Mucosa of descending colon (tissue), 3 donors: ENCODE measurements around the gene LCK. TPM values are rescaled to one million over a fixed set of nuclear protein-coding genes. Genes with fewer than 3 reads are reported as not detected.

Experiments used
- ATAC-seq: fragments of 200-7000 bp; cut with Tn5 transposase; one replicate; pipeline ENCODE4 v1.9.1; 2020; ENCODE audit warnings: mild to moderate bottlenecking, moderate library complexity
- DNase-seq, 3 donors: peaks; one replicate each; pipeline ENCODE4 v3.0.0-alpha.2; 2020
- H3K36me3 ChIP-seq: fragments of 200-600 bp; one replicate; pipeline ENCODE4 v1.8.0; 2021; ENCODE audit warnings: low read depth, mild to moderate bottlenecking
- H3K4me1 ChIP-seq: fragments of 200-600 bp; one replicate; pipeline ENCODE4 v1.8.0; 2021; ENCODE audit warnings: low read depth, mild to moderate bottlenecking
- H3K4me3 ChIP-seq: fragments of 200-600 bp; one replicate; pipeline ENCODE4 v1.8.0; 2021; ENCODE audit warnings: mild to moderate bottlenecking
- H3K9me3 ChIP-seq: fragments of 200-600 bp; one replicate; pipeline ENCODE4 v1.8.0; 2021; ENCODE audit warnings: mild to moderate bottlenecking
- CTCF ChIP-seq: fragments of 200-600 bp; IDR thresholded peaks from one replicate; pipeline ENCODE4 v1.8.0; 2022; ENCODE audit warnings: antibody characterized with exemption, mild to moderate bottlenecking
- intact Hi-C, 2 donors: fragments of 100-400 bp; cut with DNase I in 1 of 2; cut with micrococcal nuclease in 1 of 2; formaldehyde crosslinking; loops; one replicate each; pipeline versions ENCODE4 v1.11.0 to v1.11.1; 2022; cut with DNase I, micrococcal nuclease
- total RNA-seq, 3 donors: library from RNA; stranded (reverse); fragmentation: NEBNext Ultra II Directional in 2 of 3; extraction: Animal tissue kit (Norgen Biotek cat#: 25700) in 2 of 3; gene quantifications; one replicate each; pipeline versions ENCODE4 v1.2.1 to v1.2.4, GENCODE V29; 2021 to 2023
- donor health status: DM: no; HTN: no; CAD: no; lungs with moderate emphysema.
- donor health status: DM: no; HTN: no; CAD: no.
- donor health status: DM: no; HTN: yes; CAD: no.

The LCK gene
- total RNA-seq, 3 donors from 2014 or later: 4.7 to 6.0 (median 5.9) TPM

DNA sequence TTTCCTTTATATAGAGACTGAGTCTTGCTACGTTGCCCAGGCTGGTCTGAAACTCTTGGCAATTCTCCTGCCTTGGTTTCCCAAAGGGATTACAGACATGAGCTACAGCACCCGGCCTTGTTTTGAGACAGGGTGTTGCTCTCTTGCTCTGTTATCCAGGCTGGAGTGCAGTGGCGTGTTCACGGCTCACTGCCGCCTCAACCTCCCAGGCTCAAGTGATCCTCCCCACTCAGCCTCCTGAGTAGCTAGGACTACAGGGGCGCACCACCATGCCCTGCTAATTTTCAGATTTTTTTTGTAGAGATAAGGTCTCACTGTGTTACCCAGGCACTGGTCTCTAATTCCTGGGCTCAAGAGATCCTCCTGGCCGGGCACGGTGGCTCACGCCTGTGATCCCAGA is 14.8 kb downstream of the LCK start:
- H3K36me3 ChIP-seq: no peaks in the 10 kb centered on the region
- no peak overlapping the region for H3K4me3 ChIP-seq
- DNase-seq: no peak
- no peak for ATAC-seq
- no peak for TF ChIP-seq CTCF
- H3K4me1 ChIP-seq: no peaks in the 10 kb centered on the region
- no peaks in the 10 kb centered on the region for H3K9me3 ChIP-seq
- intact Hi-C loops: no loop called here

GRCh38 chr1:32266921-32267591 is 16.0 kb downstream of the LCK start:
- Histone ChIP-seq H3K36me3 (no peaks in the 10 kb centered on the region), H3K4me3 (no peak overlapping the region), H3K4me1 (no peaks in the 10 kb centered on the region), H3K9me3 (no peaks in the 10 kb centered on the region)
- ATAC-seq (peak; percentile 33), DNase-seq (no peak)
- no peak for TF ChIP-seq CTCF
- intact Hi-C loops: no loop called here

- no peak overlapping the region for H3K4me3 ChIP-seq
- TF ChIP-seq CTCF: no peak
- DNase-seq (no peak), ATAC-seq (no peak)
- no peaks in the 10 kb centered on the region for H3K36me3 ChIP-seq
- H3K9me3 ChIP-seq: no peaks in the 10 kb centered on the region
- intact Hi-C loops: no loop called here
- no peaks in the 10 kb centered on the region for H3K4me1 ChIP-seq
Observed at GRCh38 chr1:32269744-32270143, 18.7 kb downstream of the LCK start.

GRCh38 chr1:32272557-32273390 is 21.7 kb downstream of the LCK start:
- Histone ChIP-seq H3K4me3 (no peak overlapping the region), H3K9me3 (no peaks in the 10 kb centered on the region), H3K4me1 (peaks cover 4% of the 10 kb centered on the region), H3K36me3 (no peaks in the 10 kb centered on the region)
- DNase-seq (no peak), ATAC-seq (no peak)
- intact Hi-C loops: no loop called here
- no peak for TF ChIP-seq CTCF

GRCh38 chr1:32273391-32274208 is 22.5 kb downstream of the LCK start:
- Histone ChIP-seq H3K4me1 (peaks cover 4% of the 10 kb centered on the region), H3K4me3 (no peak overlapping the region), H3K36me3 (no peaks in the 10 kb centered on the region), H3K9me3 (no peaks in the 10 kb centered on the region)
- intact Hi-C loops: no loop called here
- DNase-seq (peak; percentile 43 to 74 (median 64)), ATAC-seq (peak; percentile 85)
- no peak for TF ChIP-seq CTCF
